Measurements from ENCODE around the gene PPP3CB.

- TF ChIP-seq CTCF (IDR thresholded peaks at IDR 0.05) (peak in 2 of 3 donors; percentile 22 to 29), POLR2A (IDR thresholded peaks at IDR 0.05) (peak; percentile 94), EP300 (IDR thresholded peaks at IDR 0.05) (peak; percentile 6)
Observed at GRCh38 chr10:73413528-73414229, 82.1 kb downstream of the PPP3CB start, which contains the start of gene ANXA7.

Data from ovary (tissue), 3 donors.